MCF 10A (cell line): ENCODE results near the gene UNC5CL. TPM values are rescaled to one million over a fixed set of nuclear protein-coding genes. Genes with fewer than 3 reads are reported as not detected.

Experiments used
- BruUV-seq: library from RNA; stranded (reverse); fragments of 400-500 nt; replicated peaks from 2 replicates; lab custom pipeline; 2021; lab: Mats Ljungman, UMichigan
- CTCF ChIA-PET: fragments of 300-600 bp; sonication (Branson Sonifier 250); formaldehyde crosslinking; extraction: SDS; loops from one replicate; lab custom pipeline; 2021; ENCODE audit warnings: antibody characterized with exemption, inconsistent platforms; lab: Yijun Ruan, JAX
- POLR2A ChIA-PET: fragments of 300-600, 350-650 bp; sonication (Branson Sonifier 250); formaldehyde crosslinking; extraction: SDS; loops from one replicate; lab custom pipeline; 2020; ENCODE audit warnings: antibody characterized with exemption, inconsistent platforms; lab: Yijun Ruan, JAX
- DNase-seq: peaks from one replicate; pipeline ENCODE4 v3.0.0-alpha.2; 2018; ENCODE audit not compliant: unreplicated experiment
- H3K27ac Mint-ChIP-seq: one replicate; pipeline ENCODE4 v1.8.0; 2022; ENCODE audit warnings: mild to moderate bottlenecking, low read depth, mixed read lengths; ENCODE audit not compliant: unreplicated experiment
- H3K27me3 Mint-ChIP-seq: one replicate; pipeline ENCODE4 v1.8.0; 2022; ENCODE audit warnings: mixed read lengths; ENCODE audit not compliant: insufficient read depth, unreplicated experiment
- H3K36me3 Mint-ChIP-seq: one replicate; pipeline ENCODE4 v1.8.0; 2022; ENCODE audit warnings: mild to moderate bottlenecking, moderate library complexity, mixed read lengths; ENCODE audit not compliant: insufficient read depth, unreplicated experiment
- H3K4me1 Mint-ChIP-seq: one replicate; pipeline ENCODE4 v1.8.0; 2022; ENCODE audit warnings: mixed read lengths; ENCODE audit not compliant: insufficient read depth, unreplicated experiment
- H3K4me3 Mint-ChIP-seq: one replicate; pipeline ENCODE4 v1.8.0; 2022; ENCODE audit warnings: mild to moderate bottlenecking, moderate library complexity, mixed read lengths; ENCODE audit not compliant: unreplicated experiment
- H3K9me3 Mint-ChIP-seq: one replicate; pipeline ENCODE4 v1.8.0; 2022; ENCODE audit warnings: mixed read lengths; ENCODE audit not compliant: unreplicated experiment
- intact Hi-C: fragments of 100-400 bp; cut with micrococcal nuclease; formaldehyde crosslinking; loops from 2 replicates; pipeline ENCODE4 v1.14.1; 2022
- total RNA-seq: library from RNA; stranded (reverse); gene quantifications from 2 replicates; pipeline ENCODE4 v1.2.3, GENCODE V29; 2022
- TF ChIP-seq, protein P1 (sequence below): fragments of 200-600 bp; IDR thresholded peaks from one replicate; pipeline ENCODE4 v1.8.0; 2022; ENCODE audit warnings: antibody characterized with exemption, mild to moderate bottlenecking; ENCODE audit not compliant: unreplicated experiment

The UNC5CL gene
- total RNA-seq, 1 experiment from 2014 or later, result 0.19 TPM

DNA sequence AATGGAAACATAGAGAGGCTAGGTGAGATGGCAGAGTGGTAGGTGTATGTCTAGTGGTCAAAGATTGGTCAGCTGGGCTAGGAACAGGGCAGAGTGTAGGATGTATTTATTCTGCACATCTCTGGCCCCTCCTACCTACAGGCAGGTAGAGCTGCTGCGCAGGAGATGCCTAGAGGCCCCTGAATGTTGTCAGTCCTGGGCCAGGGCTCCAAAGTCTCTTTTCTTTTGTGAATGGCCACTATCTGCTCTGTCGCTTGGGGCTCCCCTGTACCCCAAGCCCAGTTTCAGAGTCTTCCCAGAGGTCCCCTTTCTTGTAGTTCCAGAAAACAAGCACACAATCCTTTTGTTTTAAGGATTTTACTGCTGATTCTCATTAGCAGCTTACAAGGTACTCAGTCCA, 8.3 kb upstream of the UNC5CL start:
- no peaks in the 10 kb centered on the region for H3K36me3 Mint-ChIP-seq
- H3K9me3 Mint-ChIP-seq, result no peaks in the 10 kb centered on the region
- ChIA-PET POLR2A (no interaction called here), CTCF (interaction anchor here (1.4 kb wide), 1 partner anchor 19 kb away, joined by 4 read pairs; no protein-coding TSS in a partner anchor)
- DNase-seq, result no peak
- no TSS peak for BruUV-seq
- H3K27me3 Mint-ChIP-seq, result no peaks in the 10 kb centered on the region
- no peak overlapping the region for H3K27ac Mint-ChIP-seq
- no peaks in the 10 kb centered on the region for H3K4me1 Mint-ChIP-seq
- intact Hi-C loops, result no loop called here
- no peak overlapping the region for H3K4me3 Mint-ChIP-seq
- TF ChIP-seq, protein P1, sequence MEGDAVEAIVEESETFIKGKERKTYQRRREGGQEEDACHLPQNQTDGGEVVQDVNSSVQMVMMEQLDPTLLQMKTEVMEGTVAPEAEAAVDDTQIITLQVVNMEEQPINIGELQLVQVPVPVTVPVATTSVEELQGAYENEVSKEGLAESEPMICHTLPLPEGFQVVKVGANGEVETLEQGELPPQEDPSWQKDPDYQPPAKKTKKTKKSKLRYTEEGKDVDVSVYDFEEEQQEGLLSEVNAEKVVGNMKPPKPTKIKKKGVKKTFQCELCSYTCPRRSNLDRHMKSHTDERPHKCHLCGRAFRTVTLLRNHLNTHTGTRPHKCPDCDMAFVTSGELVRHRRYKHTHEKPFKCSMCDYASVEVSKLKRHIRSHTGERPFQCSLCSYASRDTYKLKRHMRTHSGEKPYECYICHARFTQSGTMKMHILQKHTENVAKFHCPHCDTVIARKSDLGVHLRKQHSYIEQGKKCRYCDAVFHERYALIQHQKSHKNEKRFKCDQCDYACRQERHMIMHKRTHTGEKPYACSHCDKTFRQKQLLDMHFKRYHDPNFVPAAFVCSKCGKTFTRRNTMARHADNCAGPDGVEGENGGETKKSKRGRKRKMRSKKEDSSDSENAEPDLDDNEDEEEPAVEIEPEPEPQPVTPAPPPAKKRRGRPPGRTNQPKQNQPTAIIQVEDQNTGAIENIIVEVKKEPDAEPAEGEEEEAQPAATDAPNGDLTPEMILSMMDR, result no peak

DNA sequence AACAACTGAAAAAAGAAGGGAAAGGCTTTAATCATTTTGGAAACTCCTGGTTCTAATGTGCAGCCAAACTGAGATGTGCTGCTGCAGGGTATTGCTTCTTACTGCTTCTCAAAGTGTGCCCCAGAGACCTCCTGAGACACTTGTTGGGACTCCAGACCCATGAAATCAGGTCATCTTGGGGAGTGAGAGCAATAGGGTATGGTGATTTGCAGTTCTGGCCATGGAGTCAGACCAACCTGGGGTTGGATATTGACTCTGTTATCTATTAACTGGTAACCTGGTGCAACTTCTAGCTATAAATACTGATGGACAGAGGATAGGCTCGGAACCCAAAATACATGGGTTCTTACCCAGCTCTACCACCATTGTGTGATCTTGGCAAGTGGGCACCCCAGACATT, 7.1 kb upstream of the UNC5CL start:
- H3K27ac Mint-ChIP-seq, result no peak overlapping the region
- H3K27me3 Mint-ChIP-seq, result no peaks in the 10 kb centered on the region
- CTCF ChIA-PET, result interaction anchor here (0.5 to 1.4 kb wide), 5 partner anchors 8 to 21 kb away, joined by 3 to 4 read pairs (median 4); no protein-coding TSS in a partner anchor

DNA sequence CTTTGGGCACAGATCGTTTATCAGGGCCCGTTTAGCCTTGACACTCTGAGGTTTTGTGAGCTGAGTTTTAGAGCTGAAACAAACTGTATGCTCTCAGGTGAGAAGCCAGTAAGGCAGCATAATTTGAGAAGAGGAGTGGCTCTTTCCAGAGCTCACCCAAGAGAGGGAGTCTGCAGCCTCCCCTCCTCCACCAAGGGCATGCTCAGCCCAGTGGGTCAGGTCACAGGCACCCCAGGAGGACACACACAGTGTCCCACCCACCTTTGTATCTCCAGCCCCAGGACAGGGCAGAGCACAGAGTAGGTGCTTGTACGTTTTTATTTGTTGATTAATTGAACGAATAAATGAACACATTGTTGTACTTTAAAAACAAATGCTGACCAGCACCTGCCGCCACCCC, 6.6 kb upstream of the UNC5CL start:
- no TSS peak for BruUV-seq
- H3K27me3 Mint-ChIP-seq, result no peaks in the 10 kb centered on the region
- ChIA-PET POLR2A (interaction anchor here (0.8 kb wide), 1 partner anchor 10 kb away, joined by 3 read pairs; no protein-coding TSS in a partner anchor), CTCF (interaction anchor here (0.5 to 1.4 kb wide), 6 partner anchors 8 to 22 kb away, joined by 3 to 4 read pairs (median 4); no protein-coding TSS in a partner anchor)
- H3K9me3 Mint-ChIP-seq, result no peaks in the 10 kb centered on the region
- intact Hi-C loops, result no loop called here
- no peak overlapping the region for H3K27ac Mint-ChIP-seq
- H3K4me3 Mint-ChIP-seq, result no peak overlapping the region
- peaks cover 3% of the 10 kb centered on the region for H3K4me1 Mint-ChIP-seq
- no peak for DNase-seq
- TF ChIP-seq, protein P1, result no peak
- H3K36me3 Mint-ChIP-seq, result no peaks in the 10 kb centered on the region

More for the DNA sequence above, 7.1 kb upstream of the UNC5CL start:
- Mint-ChIP-seq H3K4me3 (no peak overlapping the region), H3K36me3 (no peaks in the 10 kb centered on the region), H3K9me3 (no peaks in the 10 kb centered on the region), H3K4me1 (no peaks in the 10 kb centered on the region)
- intact Hi-C loops, result no loop called here
- no peak for DNase-seq
- TF ChIP-seq, protein P1, result no peak
- no TSS peak for BruUV-seq
- POLR2A ChIA-PET, result interaction anchor here (0.7 kb wide), 1 partner anchor 9 kb away, joined by 3 read pairs; no protein-coding TSS in a partner anchor

DNA sequence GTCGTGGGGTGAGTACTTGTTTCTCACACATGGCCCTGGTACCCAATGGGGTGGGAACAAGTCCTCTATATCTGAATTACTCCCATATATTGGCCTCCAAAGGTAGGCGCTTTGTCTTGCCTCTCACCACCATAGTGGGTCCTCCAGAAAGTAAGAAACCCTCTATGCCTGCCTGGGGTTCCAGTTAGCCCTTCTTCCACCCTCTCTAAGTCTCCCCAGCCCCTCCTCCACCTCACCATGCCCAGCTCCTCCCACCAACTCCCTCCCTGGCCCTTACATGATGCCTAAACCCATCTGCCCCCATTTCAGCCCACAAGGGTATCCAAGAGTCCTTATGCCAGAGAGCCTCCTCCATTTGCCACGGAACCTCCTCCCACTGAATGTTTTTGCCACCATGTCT, 4.1 kb upstream of the UNC5CL start:
- intact Hi-C loops, result no loop called here

More for the DNA sequence above, 4.1 kb upstream of the UNC5CL start:
- no TSS peak for BruUV-seq
- ChIA-PET POLR2A (no interaction called here), CTCF (interaction anchor here (1.0 to 5.5 kb wide), 4 partner anchors 10 to 149 kb away, joined by 3 to 43 read pairs (median 4); no protein-coding TSS in a partner anchor)
- no peak overlapping the region for H3K27ac Mint-ChIP-seq
- H3K4me3 Mint-ChIP-seq, result no peak overlapping the region
- H3K9me3 Mint-ChIP-seq, result no peaks in the 10 kb centered on the region
- H3K36me3 Mint-ChIP-seq, result no peaks in the 10 kb centered on the region
- DNase-seq, result no peak
- TF ChIP-seq, protein P1, result no peak
- peaks cover 21% of the 10 kb centered on the region for H3K4me1 Mint-ChIP-seq
- no peaks in the 10 kb centered on the region for H3K27me3 Mint-ChIP-seq
